HepG2 (cell line): ENCODE data around the gene SHC1. TPM values are rescaled to one million over a fixed set of nuclear protein-coding genes. Genes with fewer than 3 reads are reported as not detected.

Source experiments
- AKAP8 ChIP-seq: sonication (generic); formaldehyde crosslinking; IDR thresholded peaks from 2 replicates; pipeline ENCODE4 v1.5.1; 2020; ENCODE audit warnings: mild to moderate bottlenecking, missing genetic modification reagents
- ATF7 ChIP-seq, 2 experiments: fragments of 450-650 bp in 1 of 2; sonication (generic) in 1 of 2; formaldehyde crosslinking in 1 of 2; IDR thresholded peaks; 2 replicates each; pipeline versions ENCODE4 v1.4.0 to v1.6.1; 2016 to 2020; ENCODE audit warnings: antibody characterized with exemption in 1 of 2, mild to moderate bottlenecking in 1 of 2, missing genetic modification reagents in 1 of 2
- CC2D1A ChIP-seq: sonication (generic); formaldehyde crosslinking; IDR thresholded peaks from 2 replicates; pipeline ENCODE4 v1.8.1; 2023; ENCODE audit warnings: mild to moderate bottlenecking, missing genetic modification reagents
- ERF ChIP-seq: IDR thresholded peaks from 2 replicates; pipeline ENCODE4 v1.6.1; 2018; ENCODE audit warnings: missing biosample characterization, missing genetic modification reagents
- HDAC2 ChIP-seq: sonication (generic); formaldehyde crosslinking; IDR thresholded peaks from 2 replicates; pipeline ENCODE4 v1.4.0; 2020; ENCODE audit warnings: missing genetic modification reagents
- IRF2 ChIP-seq: IDR thresholded peaks from 2 replicates; pipeline ENCODE4 v1.6.1; 2018; ENCODE audit warnings: missing genetic modification reagents, missing compliant biosample characterization
- JARID2 ChIP-seq: sonication (generic); formaldehyde crosslinking; IDR thresholded peaks from 2 replicates; pipeline ENCODE4 v1.8.1; 2023; ENCODE audit warnings: missing genetic modification reagents, inconsistent platforms; ENCODE audit not compliant: insufficient replicate concordance
- KDM1A ChIP-seq: IDR thresholded peaks from 2 replicates; pipeline ENCODE4 v1.6.1; 2016; ENCODE audit warnings: missing compliant biosample characterization
- KLF15 ChIP-seq: sonication (generic); formaldehyde crosslinking; IDR thresholded peaks from 2 replicates; pipeline ENCODE4 v1.8.1; 2023; ENCODE audit warnings: borderline replicate concordance, mild to moderate bottlenecking, inconsistent platforms, missing genetic modification reagents, mixed read lengths
- MEF2D ChIP-seq: sonication (generic); formaldehyde crosslinking; IDR thresholded peaks from 2 replicates; pipeline ENCODE4 v1.5.1; 2020; ENCODE audit warnings: mild to moderate bottlenecking, missing genetic modification reagents
- NPAS2 ChIP-seq: sonication (generic); formaldehyde crosslinking; IDR thresholded peaks from 2 replicates; pipeline ENCODE4 v1.8.0; 2022; ENCODE audit warnings: mild to moderate bottlenecking, missing genetic modification reagents, borderline replicate concordance
- NR2F1 ChIP-seq, 2 experiments: fragments of 450-650 bp in 1 of 2; formaldehyde crosslinking in 1 of 2; IDR thresholded peaks; 2 replicates each; pipeline versions ENCODE4 v1.5.0 to v1.6.1; 2016 to 2020; ENCODE audit warnings: mild to moderate bottlenecking in 1 of 2, missing compliant biosample characterization in 1 of 2, missing genetic modification reagents in 1 of 2, moderate library complexity in 1 of 2
- PCBP1 ChIP-seq: fragments of 200-400 bp; formaldehyde crosslinking; IDR thresholded peaks from 2 replicates; pipeline ENCODE4 v1.6.1; 2017; ENCODE audit warnings: mild to moderate bottlenecking, low read depth, low read length, borderline replicate concordance
- RBM22 ChIP-seq: fragments of 200-400 bp; formaldehyde crosslinking; optimal IDR thresholded peaks from 2 replicates; pipeline ENCODE3; 2017; ENCODE audit warnings: mild to moderate bottlenecking, low read length, moderate library complexity
- SAP130 ChIP-seq: IDR thresholded peaks from 2 replicates; pipeline ENCODE4 v1.6.1; 2016; ENCODE audit warnings: low read depth
- SRF ChIP-seq: IDR thresholded peaks from 2 replicates; pipeline ENCODE4 v1.6.1; 2011; ENCODE audit warnings: mild to moderate bottlenecking, low read depth, low read length, moderate library complexity
- SYNCRIP ChIP-seq: fragments of 200-400 bp; formaldehyde crosslinking; IDR thresholded peaks from 2 replicates; pipeline ENCODE4 v1.6.1; 2018; ENCODE audit warnings: mild to moderate bottlenecking, low read depth, low read length; ENCODE audit not compliant: insufficient read depth
- TRIM24 ChIP-seq: sonication (generic); formaldehyde crosslinking; IDR thresholded peaks from 2 replicates; pipeline ENCODE4 v1.8.0; 2022; ENCODE audit warnings: mild to moderate bottlenecking, missing genetic modification reagents
- WIZ ChIP-seq: sonication (generic); formaldehyde crosslinking; IDR thresholded peaks from 2 replicates; pipeline ENCODE4 v1.5.1; 2020; ENCODE audit warnings: mild to moderate bottlenecking, missing genetic modification reagents
- ZBTB7A ChIP-seq: sonication (generic); formaldehyde crosslinking; IDR thresholded peaks from 2 replicates; pipeline ENCODE4 v1.8.0; 2022; ENCODE audit warnings: mild to moderate bottlenecking, missing genetic modification reagents
- ZNF235 ChIP-seq: sonication (generic); formaldehyde crosslinking; IDR thresholded peaks from 2 replicates; pipeline ENCODE4 v1.8.1; 2023; ENCODE audit warnings: mild to moderate bottlenecking, missing genetic modification reagents, borderline replicate concordance
- ZNF446 ChIP-seq: sonication (generic); formaldehyde crosslinking; IDR thresholded peaks from 2 replicates; pipeline ENCODE4 v1.5.0; 2020; ENCODE audit warnings: mild to moderate bottlenecking, missing genetic modification reagents
- ZNF501 ChIP-seq: sonication (generic); formaldehyde crosslinking; IDR thresholded peaks from 2 replicates; pipeline ENCODE4 v1.5.1; 2020; ENCODE audit warnings: mild to moderate bottlenecking, moderate library complexity, missing genetic modification reagents
- ZNF883 ChIP-seq: sonication (generic); formaldehyde crosslinking; IDR thresholded peaks from 2 replicates; pipeline ENCODE4 v1.5.1; 2020; ENCODE audit warnings: mild to moderate bottlenecking, missing genetic modification reagents; ENCODE audit errors: not compliant biosample characterization
- ZSCAN20 ChIP-seq: sonication (generic); formaldehyde crosslinking; IDR thresholded peaks from 2 replicates; pipeline ENCODE4 v1.4.0; 2020; ENCODE audit warnings: missing genetic modification reagents, mild to moderate bottlenecking, borderline replicate concordance
- ZSCAN25 ChIP-seq: sonication (generic); formaldehyde crosslinking; IDR thresholded peaks from 2 replicates; pipeline ENCODE4 v1.8.0; 2022; ENCODE audit warnings: mild to moderate bottlenecking, missing genetic modification reagents
- polyA plus RNA-seq, 8 experiments: library from polyadenylated mRNA; depleted of rRNA in 3 of 8; stranded (reverse) in 7 of 8; unstranded in 1 of 8; fragments of >200 nt; fragmentation: Illumina TruSeq in 4 of 8; extraction: Trizol in 4 of 8; gene quantifications; 2 replicates each; pipeline versions ENCODE4 v1.2.1 to v1.2.3, GENCODE V29; 2011 to 2016; ENCODE audit warnings: low read depth in 4 of 8, missing spikeins in 1 of 8, mixed read lengths in 1 of 8; ENCODE audit not compliant: insufficient read depth in 1 of 8
- total RNA-seq, 5 experiments: library from RNA; depleted of rRNA; stranded (reverse); fragments of >200 nt; fragmentation: Illumina TruSeq; extraction: Trizol; gene quantifications; 2 replicates each; pipeline ENCODE4 v1.2.3, GENCODE V29; 2016; ENCODE audit warnings: low read depth in 1 of 5
- TF ChIP-seq, protein P1 (sequence below): sonication (generic); formaldehyde crosslinking; IDR thresholded peaks from 2 replicates; pipeline ENCODE4 v1.5.0; 2020; ENCODE audit warnings: mild to moderate bottlenecking, missing genetic modification reagents
- TF ChIP-seq, protein P2 (sequence below): sonication (generic); formaldehyde crosslinking; IDR thresholded peaks from 2 replicates; pipeline ENCODE4 v1.8.0; 2022; ENCODE audit warnings: mild to moderate bottlenecking, missing genetic modification reagents, borderline replicate concordance

The SHC1 gene
- total and polyA plus RNA-seq, 2 of the 13 experiments (the other 11 are each of a cell fraction or from before 2014, with no cell fraction given) = 52.0 to 137 TPM

DNA sequence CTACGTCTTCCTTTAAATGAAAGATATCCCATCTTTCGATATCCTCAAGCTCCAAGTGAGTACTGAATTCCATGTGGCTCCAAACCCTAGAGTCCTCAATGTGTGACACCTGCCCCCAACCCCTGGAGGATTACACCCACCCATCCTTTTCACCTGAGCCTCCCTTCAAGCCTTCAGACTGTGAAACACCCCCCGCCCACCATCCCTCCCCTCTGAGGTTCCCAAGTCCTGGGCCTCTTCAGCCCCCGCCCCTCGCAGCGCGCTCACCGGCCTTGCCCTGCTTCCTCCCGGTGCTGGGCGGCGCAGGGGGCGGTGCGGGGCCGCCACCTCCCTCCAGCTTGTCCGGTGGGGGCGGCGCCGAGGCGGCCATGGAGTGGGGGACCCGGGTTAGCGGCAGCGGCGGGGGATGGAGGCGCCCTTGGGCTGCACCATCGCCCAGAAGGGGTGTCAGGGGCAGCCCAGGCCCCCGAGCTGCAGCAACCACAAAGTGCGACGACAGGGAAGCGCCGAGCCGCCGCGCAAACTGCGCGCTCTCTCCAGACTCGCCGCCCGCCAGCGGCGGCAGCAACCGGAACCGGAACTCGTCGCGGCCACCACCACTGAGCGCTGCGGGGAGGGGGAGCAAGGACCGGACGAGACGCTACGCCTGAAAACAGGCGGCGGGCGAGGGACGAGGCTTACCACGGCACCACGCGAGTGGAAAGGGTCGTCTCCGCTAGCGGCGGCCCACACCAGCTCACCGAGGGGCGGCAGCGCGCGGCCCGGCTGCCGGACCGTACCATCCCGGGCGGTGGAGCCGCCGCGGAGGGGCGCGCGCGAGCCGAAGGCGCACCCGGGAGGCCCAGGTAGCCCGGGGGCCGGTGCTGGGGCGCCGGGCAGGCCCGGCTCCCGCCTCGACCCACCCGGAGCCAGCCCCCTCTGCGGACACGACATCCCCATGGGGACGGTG, 9.1 kb downstream of the SHC1 start, which contains the start of gene PYGO2 (continued):
- no peak for TF ChIP-seq CC2D1A (CRISPR knock-in tag)
- no peak for TF ChIP-seq HDAC2
- no peak for TF ChIP-seq MEF2D (CRISPR knock-in tag)
- TF ChIP-seq ZSCAN20 (CRISPR knock-in tag) = peak; percentile 89; the same call in 1 of the 2 replicates
- TF ChIP-seq IRF2 (CRISPR knock-in tag) = peak; percentile 67
- no peak for TF ChIP-seq SYNCRIP
- TF ChIP-seq PCBP1 = no peak
- peak; percentile 90 for TF ChIP-seq AKAP8 (CRISPR knock-in tag)
- TF ChIP-seq ZNF235 (CRISPR knock-in tag) = 0 out of 2 replicates have a peak, but pooled peaks have one; percentile 26
- TF ChIP-seq ZSCAN25 (CRISPR knock-in tag) = 0 out of 2 replicates have a peak, but pooled peaks have one; percentile 24
- no peak for TF ChIP-seq JARID2 (CRISPR knock-in tag)
- TF ChIP-seq WIZ = no peak; the same call in 1 of the 2 replicates
- TF ChIP-seq RBM22 = no peak
- peak; percentile 68 for TF ChIP-seq ERF (CRISPR knock-in tag)
- TF ChIP-seq ZNF501 (CRISPR knock-in tag) = peak; percentile 57; the same call in 1 of the 2 replicates
- TF ChIP-seq SAP130 (CRISPR knock-in tag) = peak; percentile 89
- TF ChIP-seq KLF15 (CRISPR knock-in tag) = no peak
- TF ChIP-seq ZNF883 = no peak
- TF ChIP-seq NR2F1 (CRISPR knock-in tag; IDR thresholded peaks at IDR 0.05) = 0 out of 4 replicates have a peak, but pooled peaks of 1 of the 2 experiments have one; percentile 3
- TF ChIP-seq, protein P1, sequence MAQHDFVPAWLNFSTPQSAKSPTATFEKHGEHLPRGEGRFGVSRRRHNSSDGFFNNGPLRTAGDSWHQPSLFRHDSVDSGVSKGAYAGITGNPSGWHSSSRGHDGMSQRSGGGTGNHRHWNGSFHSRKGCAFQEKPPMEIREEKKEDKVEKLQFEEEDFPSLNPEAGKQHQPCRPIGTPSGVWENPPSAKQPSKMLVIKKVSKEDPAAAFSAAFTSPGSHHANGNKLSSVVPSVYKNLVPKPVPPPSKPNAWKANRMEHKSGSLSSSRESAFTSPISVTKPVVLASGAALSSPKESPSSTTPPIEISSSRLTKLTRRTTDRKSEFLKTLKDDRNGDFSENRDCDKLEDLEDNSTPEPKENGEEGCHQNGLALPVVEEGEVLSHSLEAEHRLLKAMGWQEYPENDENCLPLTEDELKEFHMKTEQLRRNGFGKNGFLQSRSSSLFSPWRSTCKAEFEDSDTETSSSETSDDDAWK (CRISPR knock-in tag) = no peak
- TF ChIP-seq, protein P2, sequence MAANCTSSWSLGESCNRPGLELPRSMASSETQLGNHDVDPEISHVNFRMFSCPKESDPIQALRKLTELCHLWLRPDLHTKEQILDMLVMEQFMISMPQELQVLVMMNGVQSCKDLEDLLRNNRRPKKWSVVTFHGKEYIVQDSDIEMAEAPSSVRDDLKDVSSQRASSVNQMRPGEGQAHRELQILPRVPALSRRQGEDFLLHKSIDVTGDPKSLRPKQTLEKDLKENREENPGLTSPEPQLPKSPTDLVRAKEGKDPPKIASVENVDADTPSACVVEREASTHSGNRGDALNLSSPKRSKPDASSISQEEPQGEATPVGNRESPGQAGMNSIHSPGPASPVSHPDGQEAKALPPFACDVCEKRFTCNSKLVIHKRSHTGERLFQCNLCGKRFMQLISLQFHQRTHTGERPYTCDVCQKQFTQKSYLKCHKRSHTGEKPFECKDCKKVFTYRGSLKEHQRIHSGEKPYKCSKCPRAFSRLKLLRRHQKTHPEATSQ (CRISPR knock-in tag) = no peak
- TF ChIP-seq ZNF446 (CRISPR knock-in tag) = no peak
- no peak for TF ChIP-seq TRIM24 (CRISPR knock-in tag)
- TF ChIP-seq KDM1A (CRISPR knock-in tag) = no peak
- TF ChIP-seq NPAS2 = 0 out of 2 replicates have a peak, but pooled peaks have one; percentile 51
- TF ChIP-seq ZBTB7A (CRISPR knock-in tag) = peak; percentile 53
- 0 out of 2 replicates have a peak, but pooled peaks have one; percentile 23 for TF ChIP-seq SRF
- TF ChIP-seq ATF7 (IDR thresholded peaks at IDR 0.05) = no peak
- TF ChIP-seq ATF7 (CRISPR knock-in tag; IDR thresholded peaks at IDR 0.05) = 0 out of 2 replicates have a peak, but pooled peaks have one; percentile 51
